Measurements from ENCODE around the gene TFF3. TPM values are rescaled to one million over a fixed set of nuclear protein-coding genes. Genes with fewer than 3 reads are reported as not detected.

The TFF3 gene
- total RNA-seq, 4 donors from 2014 or later, result 3.6 to 16.8 (median 8.7) TPM

GRCh38 chr21:42332557-42333317 lies 17.5 kb upstream of the TFF3 start:
- peak in 1 of 2 donors; percentile 63 for DNase-seq (ENCODE audit: low spot score in 2 of 2)
- no peak overlapping the region for H3K4me3 ChIP-seq (ENCODE audit: low read depth, poor library complexity, severe bottlenecking)
- TF ChIP-seq POLR2A (IDR thresholded peaks at IDR 0.05), result no peak
- TF ChIP-seq, protein P1, sequence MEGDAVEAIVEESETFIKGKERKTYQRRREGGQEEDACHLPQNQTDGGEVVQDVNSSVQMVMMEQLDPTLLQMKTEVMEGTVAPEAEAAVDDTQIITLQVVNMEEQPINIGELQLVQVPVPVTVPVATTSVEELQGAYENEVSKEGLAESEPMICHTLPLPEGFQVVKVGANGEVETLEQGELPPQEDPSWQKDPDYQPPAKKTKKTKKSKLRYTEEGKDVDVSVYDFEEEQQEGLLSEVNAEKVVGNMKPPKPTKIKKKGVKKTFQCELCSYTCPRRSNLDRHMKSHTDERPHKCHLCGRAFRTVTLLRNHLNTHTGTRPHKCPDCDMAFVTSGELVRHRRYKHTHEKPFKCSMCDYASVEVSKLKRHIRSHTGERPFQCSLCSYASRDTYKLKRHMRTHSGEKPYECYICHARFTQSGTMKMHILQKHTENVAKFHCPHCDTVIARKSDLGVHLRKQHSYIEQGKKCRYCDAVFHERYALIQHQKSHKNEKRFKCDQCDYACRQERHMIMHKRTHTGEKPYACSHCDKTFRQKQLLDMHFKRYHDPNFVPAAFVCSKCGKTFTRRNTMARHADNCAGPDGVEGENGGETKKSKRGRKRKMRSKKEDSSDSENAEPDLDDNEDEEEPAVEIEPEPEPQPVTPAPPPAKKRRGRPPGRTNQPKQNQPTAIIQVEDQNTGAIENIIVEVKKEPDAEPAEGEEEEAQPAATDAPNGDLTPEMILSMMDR (IDR thresholded peaks at IDR 0.05), result no peak
- 76 to 79% methylated on average over 5 of the region's 5 CpGs for WGBS, 2 donors
- intact Hi-C loops (cut with DNase I; ENCODE audit: low total_unique reads), result no loop called here

DNA sequence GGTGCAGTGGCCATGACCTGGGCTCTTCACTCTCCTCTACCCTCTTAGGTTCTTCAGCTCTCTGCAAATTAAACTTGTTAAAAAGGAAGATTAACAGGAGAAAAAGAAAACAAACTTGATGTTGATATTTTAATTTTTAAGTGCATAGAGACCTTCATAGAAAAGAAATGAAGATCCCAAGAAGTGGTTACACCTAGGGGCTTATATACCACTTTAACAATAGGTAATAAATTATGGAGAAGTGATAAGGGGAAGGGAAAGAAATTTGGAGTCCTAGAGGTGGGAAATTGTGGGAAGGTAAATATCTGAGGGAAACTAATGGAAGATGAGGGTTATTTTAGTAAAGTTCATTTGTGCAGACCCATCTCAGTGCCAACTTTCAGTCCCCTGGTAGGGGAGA lies 16.5 kb upstream of the TFF3 start:
- DNase-seq (ENCODE audit: low spot score in 2 of 2), result no peak
- no peak overlapping the region for H3K4me3 ChIP-seq (ENCODE audit: low read depth, poor library complexity, severe bottlenecking)
- intact Hi-C loops (cut with DNase I; ENCODE audit: low total_unique reads), result no loop called here
- TF ChIP-seq POLR2A (IDR thresholded peaks at IDR 0.05), result no peak
- TF ChIP-seq, protein P1 (IDR thresholded peaks at IDR 0.05), result no peak

GRCh38 chr21:42330380-42331371 lies 15.5 kb upstream of the TFF3 start:
- H3K4me3 ChIP-seq (ENCODE audit: low read depth, poor library complexity, severe bottlenecking), result no peak overlapping the region
- WGBS, 2 donors, result 90 to 92% methylated on average over 4 of the region's 4 CpGs
- TF ChIP-seq POLR2A (IDR thresholded peaks at IDR 0.05), result no peak
- intact Hi-C loops (cut with DNase I; ENCODE audit: low total_unique reads), result no loop called here
- DNase-seq (ENCODE audit: low spot score in 2 of 2), result peak in 1 of 2 donors; percentile 45

DNA sequence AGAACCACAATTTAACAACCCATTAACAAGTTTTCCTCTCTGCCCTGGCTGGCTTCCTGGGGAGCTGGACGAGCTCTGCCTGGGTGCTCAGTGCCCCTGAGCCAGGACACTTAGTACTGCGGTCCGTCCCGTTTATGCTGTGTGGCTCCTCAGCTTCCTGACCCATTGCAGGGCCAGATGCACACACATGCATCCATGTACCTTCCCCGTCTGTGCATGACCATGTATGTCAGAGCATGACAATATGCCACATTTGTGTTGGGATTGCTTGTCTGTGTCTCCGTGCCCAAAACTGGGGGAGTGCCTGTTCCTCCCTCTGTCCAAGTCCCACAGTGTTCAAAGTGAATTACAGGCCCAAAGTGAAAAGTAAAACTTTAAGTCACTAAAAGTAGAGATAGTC lies 9.7 kb upstream of the TFF3 start:
- H3K4me3 ChIP-seq (ENCODE audit: low read depth, poor library complexity, severe bottlenecking), result no peak overlapping the region
- TF ChIP-seq POLR2A (IDR thresholded peaks at IDR 0.05), result no peak
- TF ChIP-seq, protein P1 (IDR thresholded peaks at IDR 0.05), result no peak
- peak in 1 of 2 donors; percentile 65 for DNase-seq (ENCODE audit: low spot score in 2 of 2)
- WGBS, 2 donors, result 85 to 92% methylated on average over 6 of the region's 6 CpGs
- intact Hi-C loops (cut with DNase I; ENCODE audit: low total_unique reads), result no loop called here

DNA sequence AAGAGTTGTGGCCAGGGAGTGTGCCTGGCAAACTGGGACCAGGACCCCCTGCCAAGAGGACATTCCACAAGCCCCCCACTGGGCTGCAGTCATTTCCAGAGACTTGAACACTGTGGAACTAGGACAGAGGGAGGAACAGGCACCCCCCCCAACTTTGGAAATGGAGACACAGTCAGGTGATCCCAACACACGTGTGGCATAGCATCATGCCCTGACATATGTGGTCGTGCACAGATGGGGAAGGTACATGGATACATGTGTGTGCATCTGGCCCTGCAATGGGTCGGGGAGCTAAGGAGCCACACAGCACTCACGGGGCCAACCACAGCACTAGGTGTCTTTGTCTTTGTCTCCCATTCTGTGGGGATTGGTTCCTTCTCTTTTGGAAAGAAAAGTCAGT lies 6.6 kb upstream of the TFF3 start:
- DNase-seq (ENCODE audit: low spot score in 2 of 2), result peak in 1 of 2 donors; percentile 68
- intact Hi-C loops (cut with DNase I; ENCODE audit: low total_unique reads), result no loop called here
- no peak for TF ChIP-seq POLR2A (IDR thresholded peaks at IDR 0.05)
- H3K4me3 ChIP-seq (ENCODE audit: low read depth, poor library complexity, severe bottlenecking), result no peak overlapping the region
- WGBS, 2 donors, result 76 to 85% methylated on average over 4 of the region's 4 CpGs

GRCh38 chr21:42321231-42321630 lies 6.0 kb upstream of the TFF3 start:
- TF ChIP-seq POLR2A (IDR thresholded peaks at IDR 0.05), result no peak
- TF ChIP-seq, protein P1 (IDR thresholded peaks at IDR 0.05), result no peak
- WGBS, 2 donors, result 85 to 91% methylated on average over 10 of the region's 10 CpGs
- DNase-seq (ENCODE audit: low spot score in 2 of 2), result no peak
- H3K4me3 ChIP-seq (ENCODE audit: low read depth, poor library complexity, severe bottlenecking), result no peak overlapping the region
- intact Hi-C loops (cut with DNase I; ENCODE audit: low total_unique reads), result no loop called here

Data from lower leg skin (tissue), 4 donors.